Measurements from ENCODE around the gene RASGRP2. TPM values are rescaled to one million over a fixed set of nuclear protein-coding genes. Genes with fewer than 3 reads are reported as not detected.

RASGRP2 gene
- total RNA-seq, 4 donors from 2014 or later = 3.2 to 72.8 (median 23.3) TPM

- Histone ChIP-seq H3K9me3 (no peaks in the 10 kb centered on the region), H3K4me3 (no peak overlapping the region), H3K36me3 (no peaks in the 10 kb centered on the region), H3K27ac (peak overlapping the region; percentile 68 to 72), H3K4me1 (no peaks in the 10 kb centered on the region), H3K27me3 (no peaks in the 10 kb centered on the region)
- DNase-seq = peak in 1 of 2 donors; percentile 35
- intact Hi-C loops (cut with DNase I; ENCODE audit: low total_unique reads) = no loop called here
- TF ChIP-seq POLR2A (IDR thresholded peaks at IDR 0.05) (no peak), CTCF (IDR thresholded peaks at IDR 0.05) (no peak)
Measured at GRCh38 chr11:64687643-64688533, 56.1 kb downstream of the RASGRP2 start.

- TF ChIP-seq CTCF (IDR thresholded peaks at IDR 0.05) (no peak), POLR2A (IDR thresholded peaks at IDR 0.05) (no peak)
- Histone ChIP-seq H3K27me3 (no peaks in the 10 kb centered on the region), H3K4me3 (no peak overlapping the region), H3K4me1 (no peaks in the 10 kb centered on the region), H3K27ac (no peak overlapping the region), H3K9me3 (no peaks in the 10 kb centered on the region), H3K36me3 (no peaks in the 10 kb centered on the region)
- intact Hi-C loops (cut with DNase I; ENCODE audit: low total_unique reads) = no loop called here
- peak in 1 of 2 donors; percentile 32 for DNase-seq
Measured at GRCh38 chr11:64687204-64687603, 56.7 kb downstream of the RASGRP2 start.

- intact Hi-C loops (cut with DNase I; ENCODE audit: low total_unique reads) = no loop called here
Measured at GRCh38 chr11:64686466-64687170, 57.3 kb downstream of the RASGRP2 start.

GRCh38 chr11:64685536-64685935 lies 58.4 kb downstream of the RASGRP2 start:
- H3K27ac ChIP-seq = no peak overlapping the region
- no peaks in the 10 kb centered on the region for H3K27me3 ChIP-seq
- no peaks in the 10 kb centered on the region for H3K9me3 ChIP-seq
- intact Hi-C loops (cut with DNase I; ENCODE audit: low total_unique reads) = no loop called here
- no peaks in the 10 kb centered on the region for H3K4me1 ChIP-seq
- DNase-seq = no peak
- TF ChIP-seq POLR2A (IDR thresholded peaks at IDR 0.05) = no peak
- H3K4me3 ChIP-seq = no peak overlapping the region
- H3K36me3 ChIP-seq = no peaks in the 10 kb centered on the region

More at GRCh38 chr11:64686466-64687170, 57.3 kb downstream of the RASGRP2 start:
- Histone ChIP-seq H3K9me3 (no peaks in the 10 kb centered on the region), H3K27me3 (no peaks in the 10 kb centered on the region), H3K4me1 (no peaks in the 10 kb centered on the region), H3K4me3 (no peak overlapping the region), H3K36me3 (no peaks in the 10 kb centered on the region), H3K27ac (no peak overlapping the region)
- no peak for TF ChIP-seq CTCF (IDR thresholded peaks at IDR 0.05)
- no peak for TF ChIP-seq POLR2A (IDR thresholded peaks at IDR 0.05)
- no peak for DNase-seq

GRCh38 chr11:64684357-64684756 lies 59.6 kb downstream of the RASGRP2 start:
- H3K9me3 ChIP-seq = no peaks in the 10 kb centered on the region
- no peaks in the 10 kb centered on the region for H3K4me1 ChIP-seq
- no peak for TF ChIP-seq POLR2A (IDR thresholded peaks at IDR 0.05)
- no peak for TF ChIP-seq CTCF (IDR thresholded peaks at IDR 0.05)
- H3K27me3 ChIP-seq = no peaks in the 10 kb centered on the region
- no peaks in the 10 kb centered on the region for H3K36me3 ChIP-seq
- H3K27ac ChIP-seq = no peak overlapping the region
- H3K4me3 ChIP-seq = no peak overlapping the region
- intact Hi-C loops (cut with DNase I; ENCODE audit: low total_unique reads) = no loop called here
- DNase-seq = no peak
